Astrocyte (in vitro differentiated cells and primary cell): ENCODE data around the gene ELMOD1. TPM values are rescaled to one million over a fixed set of nuclear protein-coding genes. Genes with fewer than 3 reads are reported as not detected.

Source experiments
- DNase-seq: peaks from one replicate; pipeline ENCODE4 v3.0.0-alpha.2; 2010; ENCODE audit warnings: low read depth
- FAIRE-seq: peaks from 2 replicates; lab custom pipeline; 2011; peaks lifted over from hg19 to GRCh38; lab: Jason Lieb, UNC
- H2AFZ ChIP-seq: 2 replicates; pipeline ENCODE4 v1.6.0; 2012; ENCODE audit warnings: low read depth, low read length, inconsistent platforms
- H3K27ac ChIP-seq: 2 replicates; pipeline ENCODE4 v1.5.1; 2011; ENCODE audit warnings: low read depth, low read length, inconsistent platforms
- H3K27me3 ChIP-seq: 2 replicates; pipeline ENCODE4 v1.6.0; 2011; ENCODE audit warnings: low read length, inconsistent platforms; ENCODE audit not compliant: insufficient read depth
- H3K36me3 ChIP-seq: 2 replicates; pipeline ENCODE4 v1.5.1; 2011; ENCODE audit warnings: low read length, inconsistent platforms; ENCODE audit not compliant: insufficient read depth
- H3K4me1 ChIP-seq: 2 replicates; pipeline ENCODE4 v1.5.1; 2011; ENCODE audit warnings: low read length, inconsistent platforms; ENCODE audit not compliant: insufficient read depth
- H3K4me2 ChIP-seq: 2 replicates; pipeline ENCODE4 v1.6.0; 2012; ENCODE audit warnings: low read length, inconsistent platforms
- H3K4me3 ChIP-seq: 2 replicates; pipeline ENCODE4 v1.5.1; 2011; ENCODE audit warnings: low read depth, mild to moderate bottlenecking, low read length, inconsistent platforms; ENCODE audit not compliant: insufficient read depth
- H3K79me2 ChIP-seq: 2 replicates; pipeline ENCODE4 v1.6.0; 2012; ENCODE audit warnings: mild to moderate bottlenecking, low read length, inconsistent platforms; ENCODE audit not compliant: insufficient read depth
- H3K9ac ChIP-seq: 2 replicates; pipeline ENCODE4 v1.6.0; 2012; ENCODE audit warnings: mild to moderate bottlenecking, low read length, inconsistent platforms
- H3K9me3 ChIP-seq: 2 replicates; pipeline ENCODE4 v1.5.1; 2012; ENCODE audit warnings: low read depth, mild to moderate bottlenecking, low read length, inconsistent platforms; ENCODE audit not compliant: insufficient read depth
- H4K20me1 ChIP-seq: 2 replicates; pipeline ENCODE4 v1.6.0; 2012; ENCODE audit warnings: low read length, inconsistent platforms; ENCODE audit not compliant: insufficient read depth
- H3K27ac Mint-ChIP-seq: one replicate; pipeline ENCODE4 v1.8.0; 2021; ENCODE audit warnings: mild to moderate bottlenecking, mixed read lengths; ENCODE audit not compliant: unreplicated experiment
- H3K27me3 Mint-ChIP-seq: one replicate; pipeline ENCODE4 v1.8.0; 2021; ENCODE audit warnings: low read depth, mixed read lengths; ENCODE audit not compliant: unreplicated experiment
- H3K36me3 Mint-ChIP-seq: one replicate; pipeline ENCODE4 v1.8.0; 2021; ENCODE audit warnings: low read depth, mixed read lengths; ENCODE audit not compliant: unreplicated experiment
- H3K4me1 Mint-ChIP-seq: one replicate; pipeline ENCODE4 v1.8.0; 2021; ENCODE audit warnings: low read depth, mixed read lengths; ENCODE audit not compliant: unreplicated experiment
- H3K4me3 Mint-ChIP-seq: one replicate; pipeline ENCODE4 v1.8.0; 2021; ENCODE audit warnings: mild to moderate bottlenecking, moderate library complexity, mixed read lengths; ENCODE audit not compliant: unreplicated experiment
- H3K9me3 Mint-ChIP-seq: one replicate; pipeline ENCODE4 v1.8.0; 2021; ENCODE audit warnings: mild to moderate bottlenecking, mixed read lengths; ENCODE audit not compliant: unreplicated experiment
- EZH2 ChIP-seq: IDR thresholded peaks from 2 replicates; pipeline ENCODE4 v1.6.1; 2012; ENCODE audit warnings: mild to moderate bottlenecking, low read length, inconsistent platforms; ENCODE audit not compliant: insufficient read depth
- total RNA-seq: library from RNA; stranded (reverse); gene quantifications from 2 replicates; pipeline ENCODE4 v1.2.1, GENCODE V29; 2021
- TF ChIP-seq, protein P1 (sequence below): IDR thresholded peaks from 2 replicates; pipeline ENCODE4 v1.5.1; 2011; ENCODE audit warnings: low read depth, mild to moderate bottlenecking, inconsistent platforms, low read length, moderate library complexity; ENCODE audit not compliant: insufficient read depth

Gene ELMOD1
- total RNA-seq, 1 donor from 2014 or later, result 0.52 TPM

DNA sequence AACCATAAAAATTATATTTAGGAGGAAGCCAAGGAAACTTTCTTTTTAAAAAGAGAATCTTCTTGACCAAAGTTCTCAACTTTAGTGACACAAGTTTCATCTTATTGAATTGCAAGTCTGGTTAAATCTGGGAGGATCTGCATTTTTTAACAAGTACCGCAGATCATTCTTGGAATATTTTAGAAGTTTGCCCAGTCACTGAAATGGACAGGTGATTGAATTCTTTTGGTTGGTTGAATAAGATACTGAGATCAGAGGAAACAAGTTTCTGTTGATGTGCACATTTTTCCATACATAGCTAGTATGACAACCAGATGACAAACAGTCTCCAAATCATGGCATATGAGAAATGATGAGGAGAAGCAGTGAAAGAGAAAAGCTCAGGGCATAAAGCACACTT is 70.7 kb downstream of the ELMOD1 start:
- Mint-ChIP-seq H3K9me3 (no peaks in the 10 kb centered on the region), H3K27me3 (peaks cover 3% of the 10 kb centered on the region), H3K36me3 (no peaks in the 10 kb centered on the region), H3K4me3 (no peak overlapping the region), H3K4me1 (peaks cover 2% of the 10 kb centered on the region), H3K27ac (no peak overlapping the region)
- Histone ChIP-seq H3K9ac (no peak overlapping the region), H2AFZ (no peak overlapping the region), H3K36me3 (no peaks in the 10 kb centered on the region), H3K4me2 (no peak overlapping the region), H4K20me1 (no peaks in the 10 kb centered on the region), H3K79me2 (no peaks in the 10 kb centered on the region), H3K27me3 (peaks cover 7% of the 10 kb centered on the region), H3K27ac (no peak overlapping the region), H3K4me3 (no peak overlapping the region), H3K9me3 (no peaks in the 10 kb centered on the region), H3K4me1 (no peaks in the 10 kb centered on the region)
- no peak for TF ChIP-seq EZH2
- TF ChIP-seq, protein P1, sequence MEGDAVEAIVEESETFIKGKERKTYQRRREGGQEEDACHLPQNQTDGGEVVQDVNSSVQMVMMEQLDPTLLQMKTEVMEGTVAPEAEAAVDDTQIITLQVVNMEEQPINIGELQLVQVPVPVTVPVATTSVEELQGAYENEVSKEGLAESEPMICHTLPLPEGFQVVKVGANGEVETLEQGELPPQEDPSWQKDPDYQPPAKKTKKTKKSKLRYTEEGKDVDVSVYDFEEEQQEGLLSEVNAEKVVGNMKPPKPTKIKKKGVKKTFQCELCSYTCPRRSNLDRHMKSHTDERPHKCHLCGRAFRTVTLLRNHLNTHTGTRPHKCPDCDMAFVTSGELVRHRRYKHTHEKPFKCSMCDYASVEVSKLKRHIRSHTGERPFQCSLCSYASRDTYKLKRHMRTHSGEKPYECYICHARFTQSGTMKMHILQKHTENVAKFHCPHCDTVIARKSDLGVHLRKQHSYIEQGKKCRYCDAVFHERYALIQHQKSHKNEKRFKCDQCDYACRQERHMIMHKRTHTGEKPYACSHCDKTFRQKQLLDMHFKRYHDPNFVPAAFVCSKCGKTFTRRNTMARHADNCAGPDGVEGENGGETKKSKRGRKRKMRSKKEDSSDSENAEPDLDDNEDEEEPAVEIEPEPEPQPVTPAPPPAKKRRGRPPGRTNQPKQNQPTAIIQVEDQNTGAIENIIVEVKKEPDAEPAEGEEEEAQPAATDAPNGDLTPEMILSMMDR, result no peak
- FAIRE-seq, result no peak
- no peak for DNase-seq

DNA sequence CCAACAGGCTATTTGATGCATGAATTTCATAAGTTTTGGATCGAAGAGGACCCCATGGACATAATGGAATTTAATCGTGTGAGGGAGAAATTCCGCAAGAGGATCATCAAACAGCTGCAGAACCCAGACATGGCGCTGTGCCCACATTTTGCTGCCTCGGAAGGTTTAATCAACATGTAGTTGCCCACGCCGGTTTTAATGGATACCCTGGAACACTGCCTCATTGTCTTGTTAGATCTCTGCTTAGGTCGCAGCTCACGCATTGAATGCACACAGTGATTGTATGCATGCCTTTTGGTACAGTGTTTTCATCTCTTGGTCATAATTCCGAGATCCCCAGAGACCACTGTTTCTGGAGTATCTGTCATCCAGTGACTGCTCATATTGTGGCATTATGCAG is 74.1 kb downstream of the ELMOD1 start:
- H3K27ac ChIP-seq, result no peak overlapping the region
- H3K27me3 ChIP-seq, result peaks cover 11% of the 10 kb centered on the region
- Mint-ChIP-seq H3K27me3 (peaks cover 3% of the 10 kb centered on the region), H3K4me1 (peaks cover 2% of the 10 kb centered on the region), H3K27ac (no peak overlapping the region), H3K9me3 (no peaks in the 10 kb centered on the region), H3K4me3 (no peak overlapping the region), H3K36me3 (no peaks in the 10 kb centered on the region)
- TF ChIP-seq, protein P1, result no peak
- TF ChIP-seq EZH2, result no peak
- no peak overlapping the region for H3K9ac ChIP-seq
- H3K4me1 ChIP-seq, result no peaks in the 10 kb centered on the region
- DNase-seq (peak; percentile 36), FAIRE-seq (no peak)
- H3K79me2 ChIP-seq, result no peaks in the 10 kb centered on the region
- no peaks in the 10 kb centered on the region for H3K9me3 ChIP-seq
- no peaks in the 10 kb centered on the region for H4K20me1 ChIP-seq
- H3K4me3 ChIP-seq, result no peak overlapping the region
- no peaks in the 10 kb centered on the region for H3K36me3 ChIP-seq
- H2AFZ ChIP-seq, result no peak overlapping the region
- peak overlapping the region; percentile 57 for H3K4me2 ChIP-seq

DNA sequence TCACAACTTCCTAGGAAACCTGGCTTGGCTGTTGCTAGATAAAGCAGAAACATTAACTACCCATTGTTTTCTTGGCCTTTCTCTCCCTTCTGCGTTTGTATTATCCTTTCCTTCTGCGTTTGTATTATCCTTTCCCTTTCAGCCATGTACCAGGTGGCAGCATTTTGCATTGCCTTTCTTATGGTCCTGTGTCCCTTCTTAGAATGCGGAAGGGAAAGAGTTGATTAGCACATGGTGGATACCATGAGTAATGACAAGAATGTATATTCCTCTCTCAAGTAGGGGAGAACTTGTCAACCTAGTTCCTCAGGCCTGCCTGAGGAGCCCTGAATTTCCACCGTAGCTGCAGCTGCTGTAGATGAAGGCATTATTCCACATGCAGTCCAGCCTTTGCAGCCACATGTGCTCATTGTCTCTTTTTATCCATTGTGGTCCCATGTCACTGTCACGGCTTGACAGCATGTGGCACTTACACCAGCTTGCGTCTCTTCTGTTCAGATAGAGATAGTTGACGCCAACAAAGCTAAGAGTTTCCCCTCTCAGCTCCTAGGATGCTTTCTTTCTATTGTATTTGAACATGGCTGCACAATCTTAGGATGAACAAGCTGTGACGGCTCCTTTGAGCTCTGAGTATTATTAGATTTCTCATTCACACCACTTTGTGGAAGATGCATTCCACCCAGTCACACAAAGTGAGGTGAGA is 76.1 kb downstream of the ELMOD1 start:
- Histone ChIP-seq H3K27me3 (peaks cover 11% of the 10 kb centered on the region), H3K9ac (no peak overlapping the region), H3K4me1 (no peaks in the 10 kb centered on the region), H3K79me2 (no peaks in the 10 kb centered on the region), H3K36me3 (no peaks in the 10 kb centered on the region), H2AFZ (no peak overlapping the region), H3K27ac (no peak overlapping the region), H3K4me3 (no peak overlapping the region), H3K9me3 (no peaks in the 10 kb centered on the region), H3K4me2 (no peak overlapping the region), H4K20me1 (no peaks in the 10 kb centered on the region)
- no peaks in the 10 kb centered on the region for H3K9me3 Mint-ChIP-seq
- H3K4me3 Mint-ChIP-seq, result no peak overlapping the region
- FAIRE-seq, result no peak
- no peaks in the 10 kb centered on the region for H3K4me1 Mint-ChIP-seq
- H3K27ac Mint-ChIP-seq, result no peak overlapping the region
- H3K36me3 Mint-ChIP-seq, result no peaks in the 10 kb centered on the region
- TF ChIP-seq, protein P1, result no peak
- no peak for TF ChIP-seq EZH2
- no peaks in the 10 kb centered on the region for H3K27me3 Mint-ChIP-seq
- no peak for DNase-seq
